Measurements from ENCODE around the gene SIAH2.

SIAH2 gene

GRCh38 chr3:150720444-150720843 is 42.5 kb downstream of the SIAH2 start:
- no peaks in the 10 kb centered on the region for H3K9me3 Mint-ChIP-seq

GRCh38 chr3:150710097-150710496 is 52.9 kb downstream of the SIAH2 start:
- H3K9me3 Mint-ChIP-seq: peaks cover 21% of the 10 kb centered on the region
- H3K4me1 Mint-ChIP-seq (ENCODE audit: low read depth): no peaks in the 10 kb centered on the region
- H3K27ac Mint-ChIP-seq: no peak overlapping the region
- H3K27me3 Mint-ChIP-seq (ENCODE audit: low read depth): peaks cover 19% of the 10 kb centered on the region
- peaks cover 20% of the 10 kb centered on the region for H3K36me3 Mint-ChIP-seq (ENCODE audit: low read depth)
- H3K4me3 Mint-ChIP-seq: no peak overlapping the region

More at GRCh38 chr3:150720444-150720843, 42.5 kb downstream of the SIAH2 start:
- peaks cover 18% of the 10 kb centered on the region for H3K4me1 Mint-ChIP-seq (ENCODE audit: low read depth)
- H3K4me3 Mint-ChIP-seq: no peak overlapping the region
- H3K27ac Mint-ChIP-seq: no peak overlapping the region
- no peaks in the 10 kb centered on the region for H3K27me3 Mint-ChIP-seq (ENCODE audit: low read depth)
- no peaks in the 10 kb centered on the region for H3K36me3 Mint-ChIP-seq (ENCODE audit: low read depth)

GRCh38 chr3:150703756-150704344 is 59.1 kb downstream of the SIAH2 start, which contains the start of gene ERICH6:
Gene ERICH6, minus strand, starts transcription at chr3:150703920. Its CDS starts 22 bp downstream, at chr3:150703898.
- Mint-ChIP-seq H3K9me3 (peaks cover 5% of the 10 kb centered on the region), H3K27ac (peak within 1 kb of the TSS; percentile 98)

GRCh38 chr3:150703299-150703755 is 59.6 kb downstream of the SIAH2 start:
- Mint-ChIP-seq H3K27ac (peak overlapping the region; percentile 98), H3K36me3 (ENCODE audit: low read depth) (no peaks in the 10 kb centered on the region)

More at GRCh38 chr3:150703756-150704344, 59.1 kb downstream of the SIAH2 start, which contains the start of gene ERICH6:
- Mint-ChIP-seq H3K4me1 (ENCODE audit: low read depth) (peaks cover 14% of the 10 kb centered on the region), H3K27me3 (ENCODE audit: low read depth) (peaks cover 13% of the 10 kb centered on the region), H3K36me3 (ENCODE audit: low read depth) (peaks cover 2% of the 10 kb centered on the region), H3K4me3 (peak within 1 kb of the TSS; percentile 97)

GRCh38 chr3:150699068-150699639 is 63.8 kb downstream of the SIAH2 start:
- peaks cover 7% of the 10 kb centered on the region for H3K9me3 Mint-ChIP-seq
- H3K4me3 Mint-ChIP-seq: no peak overlapping the region
- H3K36me3 Mint-ChIP-seq (ENCODE audit: low read depth): peaks cover 2% of the 10 kb centered on the region
- peaks cover 21% of the 10 kb centered on the region for H3K27me3 Mint-ChIP-seq (ENCODE audit: low read depth)
- H3K4me1 Mint-ChIP-seq (ENCODE audit: low read depth): peaks cover 14% of the 10 kb centered on the region
- H3K27ac Mint-ChIP-seq: no peak overlapping the region

More at GRCh38 chr3:150703299-150703755, 59.6 kb downstream of the SIAH2 start:
- H3K9me3 Mint-ChIP-seq: peaks cover 4% of the 10 kb centered on the region
- peak overlapping the region; percentile 97 for H3K4me3 Mint-ChIP-seq
- peaks cover 14% of the 10 kb centered on the region for H3K4me1 Mint-ChIP-seq (ENCODE audit: low read depth)
- peaks cover 13% of the 10 kb centered on the region for H3K27me3 Mint-ChIP-seq (ENCODE audit: low read depth)

GRCh38 chr3:150697646-150698045 is 65.3 kb downstream of the SIAH2 start:
- no peak overlapping the region for H3K27ac Mint-ChIP-seq
- no peak overlapping the region for H3K4me3 Mint-ChIP-seq
- peaks cover 11% of the 10 kb centered on the region for H3K9me3 Mint-ChIP-seq
- peaks cover 6% of the 10 kb centered on the region for H3K4me1 Mint-ChIP-seq (ENCODE audit: low read depth)
- H3K27me3 Mint-ChIP-seq (ENCODE audit: low read depth): peaks cover 21% of the 10 kb centered on the region
- H3K36me3 Mint-ChIP-seq (ENCODE audit: low read depth): peaks cover 3% of the 10 kb centered on the region

GRCh38 chr3:150691414-150692040 is 71.4 kb downstream of the SIAH2 start:
- H3K4me3 Mint-ChIP-seq: no peak overlapping the region
- peaks cover 18% of the 10 kb centered on the region for H3K9me3 Mint-ChIP-seq
- H3K27ac Mint-ChIP-seq: no peak overlapping the region
- peaks cover 3% of the 10 kb centered on the region for H3K36me3 Mint-ChIP-seq (ENCODE audit: low read depth)
- no peaks in the 10 kb centered on the region for H3K27me3 Mint-ChIP-seq (ENCODE audit: low read depth)
- H3K4me1 Mint-ChIP-seq (ENCODE audit: low read depth): no peaks in the 10 kb centered on the region
